Femur (tissue), 1 donor: ENCODE results near the gene SLAMF1.
"Not testable (repeated sequence)": the region's sequence is repeated elsewhere in the genome, so short reads cannot be mapped to it uniquely, and the experiment has no call there.

Experiments used
- DNase-seq: peaks from one replicate; pipeline ENCODE4 v3.0.0-alpha.2; 2017

SLAMF1 gene, protein sequence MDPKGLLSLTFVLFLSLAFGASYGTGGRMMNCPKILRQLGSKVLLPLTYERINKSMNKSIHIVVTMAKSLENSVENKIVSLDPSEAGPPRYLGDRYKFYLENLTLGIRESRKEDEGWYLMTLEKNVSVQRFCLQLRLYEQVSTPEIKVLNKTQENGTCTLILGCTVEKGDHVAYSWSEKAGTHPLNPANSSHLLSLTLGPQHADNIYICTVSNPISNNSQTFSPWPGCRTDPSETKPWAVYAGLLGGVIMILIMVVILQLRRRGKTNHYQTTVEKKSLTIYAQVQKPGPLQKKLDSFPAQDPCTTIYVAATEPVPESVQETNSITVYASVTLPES

DNA sequence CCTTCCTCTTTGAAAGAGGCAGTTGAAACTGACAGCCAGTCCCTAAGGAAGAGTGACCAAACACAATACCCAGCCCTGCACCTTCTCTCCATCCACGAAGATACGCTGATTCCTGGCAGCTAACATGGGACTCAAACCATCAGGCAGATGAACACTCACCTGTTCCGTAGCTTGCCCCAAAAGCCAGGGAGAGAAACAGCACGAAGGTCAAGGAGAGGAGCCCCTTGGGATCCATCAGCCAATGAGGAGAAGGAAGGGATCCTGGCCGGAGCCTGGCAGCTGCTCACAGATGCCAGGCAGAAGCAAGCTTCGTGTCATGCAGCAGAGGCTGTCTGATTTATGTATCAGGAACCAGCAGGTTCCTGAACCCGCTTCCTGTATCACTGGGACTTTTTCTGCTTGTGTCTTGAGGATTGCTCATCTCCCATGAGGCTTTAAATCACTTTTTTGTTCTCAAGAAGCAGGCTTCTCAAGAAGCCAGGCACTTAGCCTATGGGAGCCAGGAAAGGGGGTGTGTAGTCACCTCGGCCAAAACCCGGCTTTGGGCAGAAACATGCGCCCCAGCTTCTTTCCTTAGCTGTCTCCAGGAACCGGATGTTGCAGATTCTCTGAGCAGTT lies at the start of gene SLAMF1:
Gene SLAMF1 (minus strand): TSS at position 334 of the 618 bp plus-strand sequence. CDS start 99 bp downstream, at position 235.
- DNase-seq: no peak

DNA sequence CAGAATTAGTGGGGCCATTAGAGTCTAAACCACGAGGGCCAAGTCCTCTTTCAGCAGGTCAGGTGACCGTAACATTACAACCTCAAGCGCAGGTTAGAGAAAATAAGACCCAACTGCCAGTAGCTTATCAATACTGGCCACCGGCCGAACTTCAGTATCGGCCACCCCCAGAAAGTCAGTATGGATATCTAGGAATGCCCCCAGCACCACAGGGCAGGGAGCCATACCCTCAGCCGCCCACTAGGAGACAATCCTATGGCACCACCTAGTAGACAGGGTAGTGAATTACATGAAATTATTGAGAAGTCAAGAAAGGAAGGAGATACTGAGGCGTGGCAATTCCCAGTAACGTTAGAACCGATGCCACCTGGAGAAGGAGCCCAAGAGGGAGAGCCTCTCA lies 45.5 kb upstream of the SLAMF1 start:
- not testable (repeated sequence) for DNase-seq

DNA sequence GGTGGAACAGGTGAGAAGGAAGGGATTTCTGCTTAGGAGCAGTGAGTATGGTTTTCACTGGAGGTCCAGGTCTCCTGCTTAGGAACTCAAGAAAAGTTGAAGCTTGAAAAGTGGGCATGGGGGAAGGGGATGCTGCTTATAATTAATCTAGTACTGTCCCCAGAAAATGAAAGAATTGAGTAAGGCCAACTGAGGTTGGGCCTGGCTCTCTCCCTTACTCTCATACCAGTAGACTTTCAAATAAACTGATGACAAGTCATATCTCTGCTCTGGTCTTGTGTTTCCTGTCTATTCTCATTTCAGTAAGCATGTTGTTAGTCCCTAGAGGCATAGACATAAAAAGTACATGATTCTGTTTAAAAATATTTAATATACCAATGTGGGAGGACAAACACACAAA lies 38.4 kb upstream of the SLAMF1 start:
- DNase-seq: no peak

DNA sequence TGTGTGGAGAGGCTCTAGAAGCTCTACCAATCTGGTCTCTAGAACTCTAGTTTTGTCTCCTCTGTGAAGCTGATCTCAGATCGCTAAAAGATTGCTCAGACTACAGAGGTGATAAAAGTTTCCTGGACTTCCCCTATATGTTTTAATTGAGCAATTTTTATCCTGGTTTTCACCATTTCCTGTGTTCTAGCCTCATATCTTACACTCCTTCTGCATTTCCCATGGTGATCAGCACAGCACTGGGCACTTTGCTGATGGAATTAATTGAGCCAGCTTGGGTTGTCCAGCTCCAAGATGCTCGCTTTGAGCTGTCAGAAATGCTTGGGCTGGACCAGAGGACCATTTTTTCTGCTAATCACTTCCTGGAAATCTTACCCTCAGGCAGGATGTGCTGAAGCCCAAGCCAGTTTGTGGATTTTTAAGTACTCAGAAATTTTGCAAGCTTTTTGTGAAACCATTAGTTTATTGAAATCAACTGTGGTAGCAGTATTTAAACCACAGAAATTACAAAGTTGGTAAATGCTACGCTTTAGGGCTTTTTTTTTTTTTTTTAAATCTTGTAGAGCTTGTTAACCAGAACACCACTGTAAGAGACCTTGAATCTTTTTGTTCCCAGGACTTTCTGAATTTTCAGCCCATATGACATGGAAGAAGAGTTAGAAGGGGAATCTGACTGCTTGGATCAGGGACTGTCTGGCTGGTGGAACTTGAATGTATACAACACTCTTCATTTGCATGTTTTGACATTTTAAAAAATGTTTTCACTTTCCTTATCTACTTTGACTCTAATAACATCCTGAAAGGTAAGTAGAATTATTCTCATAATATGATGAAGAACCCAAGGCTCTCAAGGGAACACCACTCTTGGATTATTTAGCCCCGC lies 36.4 kb upstream of the SLAMF1 start:
- no peak for DNase-seq

DNA sequence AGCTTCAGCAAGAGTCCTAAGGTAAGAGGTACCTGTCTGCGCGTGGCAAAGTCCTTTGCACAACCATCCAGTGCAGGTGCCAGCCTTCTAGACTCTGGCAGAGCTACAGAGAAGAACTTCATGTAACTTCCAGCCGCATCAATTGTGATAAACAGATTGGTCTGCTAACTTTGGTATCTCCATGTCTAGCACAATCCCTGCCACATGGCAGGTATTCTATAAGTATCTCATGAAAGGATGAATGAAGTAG lies 35.0 kb upstream of the SLAMF1 start:
- DNase-seq: no peak

DNA sequence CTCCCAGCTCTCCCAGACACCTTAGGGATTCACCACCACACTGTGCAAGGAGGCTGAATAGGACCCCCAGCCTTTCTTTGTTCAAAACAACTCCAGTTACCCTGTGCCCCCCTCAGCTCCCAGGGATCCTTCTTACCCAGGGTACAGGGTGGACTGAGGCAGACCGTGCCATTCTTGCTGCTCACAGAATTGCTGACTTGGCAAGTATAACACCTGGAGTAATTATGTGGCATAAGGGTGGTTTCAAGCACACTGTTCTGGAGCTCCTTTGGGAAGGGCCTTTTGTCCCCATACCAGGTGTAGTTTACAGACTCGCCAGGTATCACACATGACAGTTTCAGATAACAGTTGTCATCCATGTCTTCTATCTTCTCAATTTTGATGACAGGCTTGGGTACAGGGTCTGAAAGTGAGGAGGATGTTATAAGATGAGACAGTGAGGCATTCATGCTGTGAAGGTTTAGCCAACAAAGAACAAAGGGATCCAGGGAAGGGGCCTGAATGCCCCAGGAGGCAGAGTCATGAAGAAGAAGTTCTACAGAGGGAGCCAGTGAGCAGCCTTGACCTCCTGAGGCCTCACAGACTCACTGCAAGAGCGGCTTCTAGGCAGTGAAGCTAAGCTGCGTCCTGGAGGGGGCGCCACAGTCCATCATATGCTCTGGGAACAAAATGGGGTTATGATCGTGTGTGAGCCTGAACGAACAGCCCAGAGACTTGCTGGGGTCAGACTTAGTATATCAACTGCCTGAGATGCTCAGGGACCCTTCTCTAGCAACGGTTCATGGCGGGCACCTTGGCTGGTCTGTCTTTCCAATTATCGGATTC lies 34.4 kb upstream of the SLAMF1 start:
- DNase-seq: peak; percentile 70

DNA sequence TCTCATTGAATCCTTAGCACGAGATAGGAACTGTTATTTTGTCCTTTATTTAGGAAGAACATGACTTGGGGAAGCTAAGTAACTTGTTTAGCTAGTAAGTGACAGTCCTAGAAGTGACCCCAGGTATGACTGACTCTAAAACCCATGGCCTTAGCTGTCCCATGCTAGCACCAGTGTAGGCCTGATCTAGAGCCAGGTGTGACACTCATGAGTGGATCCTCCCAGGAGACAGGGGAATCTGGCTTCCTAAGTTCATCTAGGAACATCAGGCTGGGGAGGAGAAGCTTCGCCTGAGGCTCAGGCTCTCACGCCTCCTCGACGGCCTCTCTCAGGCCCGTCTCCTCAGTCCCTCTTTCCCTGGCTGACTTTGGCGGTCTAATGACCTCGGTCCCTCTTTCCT lies 33.6 kb upstream of the SLAMF1 start:
- DNase-seq: no peak

DNA sequence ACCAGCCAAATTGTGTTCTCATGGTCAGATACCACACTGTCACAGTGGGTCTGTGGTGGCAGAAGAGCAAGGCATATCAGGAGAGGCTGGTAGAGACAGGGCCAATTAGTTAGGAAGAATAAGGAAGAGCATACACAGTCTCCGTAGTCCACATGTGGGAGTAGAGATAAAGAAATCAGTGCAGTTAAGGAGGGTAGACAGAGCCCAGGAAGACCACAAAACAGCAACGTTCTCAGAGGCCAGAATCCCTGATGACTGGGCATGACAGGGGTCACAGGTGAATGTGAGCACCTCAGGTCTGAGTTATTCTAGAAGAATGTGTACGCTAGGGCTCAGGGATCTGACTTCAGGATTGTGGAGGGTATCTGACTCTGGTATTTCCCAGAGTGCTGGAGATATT lies 33.0 kb upstream of the SLAMF1 start:
- DNase-seq: no peak

DNA sequence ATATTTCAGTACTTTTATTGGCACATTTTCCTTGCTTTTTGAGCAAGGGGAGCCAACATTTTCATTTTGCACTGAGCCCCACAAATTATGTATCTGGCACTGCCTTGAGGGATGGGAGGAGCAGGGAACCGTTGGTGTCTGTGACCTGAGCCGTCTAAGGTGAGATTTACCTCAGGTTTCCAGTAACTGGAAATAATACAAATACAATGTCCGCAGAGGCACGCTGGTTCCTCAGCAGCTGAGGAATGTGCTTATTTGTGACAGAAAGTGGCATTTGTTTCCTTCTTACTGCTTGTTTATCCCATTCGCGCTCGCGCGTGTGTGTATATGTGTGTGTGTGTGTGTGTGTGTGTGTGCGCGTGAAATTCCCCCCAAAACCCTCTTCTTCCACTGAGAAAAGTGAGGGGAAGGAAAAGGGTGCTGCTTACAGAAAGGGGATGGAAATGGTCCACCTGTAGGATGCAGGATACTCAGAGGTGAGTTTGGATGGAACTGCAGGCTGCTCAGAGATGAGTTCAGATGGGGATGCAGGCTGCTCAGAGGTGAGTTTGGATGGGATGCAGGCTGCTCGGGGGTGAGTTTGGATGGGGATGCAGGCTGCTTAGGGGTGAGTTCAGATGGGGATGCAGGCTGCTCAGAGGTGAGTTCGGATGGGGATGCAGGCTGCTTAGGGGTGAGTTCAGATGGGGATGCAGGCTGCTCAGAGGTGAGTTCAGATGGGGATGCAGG lies 30.2 kb upstream of the SLAMF1 start:
- no peak for DNase-seq

DNA sequence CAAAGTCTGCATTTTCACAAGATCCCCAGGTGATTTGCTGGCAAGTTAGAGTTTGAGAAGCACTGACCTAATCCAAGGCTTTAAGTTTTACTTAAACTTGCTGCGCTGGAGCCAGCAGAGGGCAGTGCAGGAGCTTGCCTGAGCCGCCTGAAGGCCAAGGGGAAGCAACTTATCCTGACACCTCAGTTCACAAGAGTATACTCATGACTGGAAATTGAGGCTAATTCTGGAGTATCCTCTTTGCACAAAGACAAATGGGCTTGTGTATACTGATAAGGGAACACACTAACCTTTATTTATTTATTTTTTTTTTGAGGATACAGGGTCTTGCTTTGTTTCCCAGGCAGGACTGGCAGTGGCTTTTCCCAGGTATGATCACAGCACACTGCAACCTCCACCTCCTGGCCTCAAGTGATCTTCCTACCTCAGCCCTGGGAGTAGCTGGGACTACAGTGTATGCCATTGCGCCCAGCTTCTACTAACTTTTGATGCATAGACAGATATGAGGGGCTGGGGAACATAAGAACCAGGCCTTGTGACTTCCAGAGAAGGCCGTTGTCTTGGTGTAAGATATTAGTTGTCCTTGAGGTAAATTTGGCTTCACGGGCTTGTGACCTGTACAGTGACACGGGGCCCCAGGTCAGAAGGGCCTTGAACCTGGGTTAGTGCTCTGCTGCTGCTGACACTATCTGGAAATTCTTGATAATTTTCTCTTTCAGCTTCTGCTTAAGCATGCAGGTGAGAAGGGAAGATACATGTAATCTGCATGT lies 29.0 kb upstream of the SLAMF1 start:
- peak; percentile 63 for DNase-seq

DNA sequence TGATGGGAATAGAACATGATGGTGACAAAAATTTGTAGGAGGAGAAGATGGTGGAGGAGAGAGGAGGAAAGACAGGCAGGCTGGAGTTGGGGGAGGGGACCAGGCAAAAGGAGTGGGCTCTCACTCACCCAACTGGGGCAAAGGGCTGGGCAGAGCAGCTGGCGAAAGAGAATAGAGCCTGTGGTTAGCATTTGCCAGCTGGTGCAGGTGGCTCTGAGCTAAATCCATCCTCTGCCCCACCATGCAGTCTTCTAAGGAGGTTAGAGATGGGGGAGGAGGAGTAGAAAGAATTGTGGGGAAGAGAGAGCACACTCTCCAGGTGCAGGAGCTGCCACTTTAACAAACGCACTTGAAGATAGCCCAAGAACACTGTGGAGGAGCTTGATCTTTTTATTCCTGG lies 27.6 kb upstream of the SLAMF1 start:
- DNase-seq: no peak

DNA sequence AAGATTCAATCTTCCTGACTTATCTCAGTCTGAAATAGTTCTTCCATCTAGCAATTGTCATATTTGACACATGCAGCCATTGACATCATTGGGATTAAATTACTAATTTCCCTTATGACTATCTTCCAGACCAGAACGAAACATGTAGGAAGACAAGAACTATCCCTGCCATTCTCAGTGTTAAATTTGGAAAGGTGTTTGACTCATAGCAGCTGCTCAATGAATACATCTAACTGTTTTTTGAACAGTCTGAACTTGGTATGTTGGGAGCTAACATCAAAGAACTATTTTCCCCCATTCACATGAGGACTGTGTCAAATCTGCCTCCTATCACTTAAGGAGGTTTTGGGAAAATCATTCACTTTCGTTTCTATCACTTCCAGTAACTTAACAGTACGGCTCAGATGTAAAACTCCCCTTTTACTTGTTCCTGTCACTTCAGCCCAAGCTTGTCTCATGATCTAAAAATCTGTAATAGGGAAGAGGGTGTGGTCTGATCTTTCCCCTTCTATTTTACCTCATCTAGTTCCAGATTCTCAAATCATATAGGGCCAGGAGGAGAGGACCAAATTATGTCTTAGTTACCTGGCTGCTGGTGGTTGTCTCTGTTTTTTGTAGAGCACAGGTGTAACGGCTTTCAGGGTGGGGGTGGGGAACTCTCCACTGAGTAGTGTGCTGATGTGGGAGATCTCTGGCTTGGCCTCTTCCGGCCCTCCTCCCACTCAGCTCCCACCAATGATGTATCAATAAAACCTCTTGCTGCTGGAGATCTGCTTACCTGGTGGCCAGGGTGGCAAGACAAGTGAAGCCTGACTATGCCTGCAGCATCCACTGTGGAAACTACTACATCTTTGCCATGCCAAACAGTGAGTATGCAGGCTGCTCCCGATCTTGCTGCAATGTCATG lies 26.2 kb upstream of the SLAMF1 start:
- DNase-seq: no peak

DNA sequence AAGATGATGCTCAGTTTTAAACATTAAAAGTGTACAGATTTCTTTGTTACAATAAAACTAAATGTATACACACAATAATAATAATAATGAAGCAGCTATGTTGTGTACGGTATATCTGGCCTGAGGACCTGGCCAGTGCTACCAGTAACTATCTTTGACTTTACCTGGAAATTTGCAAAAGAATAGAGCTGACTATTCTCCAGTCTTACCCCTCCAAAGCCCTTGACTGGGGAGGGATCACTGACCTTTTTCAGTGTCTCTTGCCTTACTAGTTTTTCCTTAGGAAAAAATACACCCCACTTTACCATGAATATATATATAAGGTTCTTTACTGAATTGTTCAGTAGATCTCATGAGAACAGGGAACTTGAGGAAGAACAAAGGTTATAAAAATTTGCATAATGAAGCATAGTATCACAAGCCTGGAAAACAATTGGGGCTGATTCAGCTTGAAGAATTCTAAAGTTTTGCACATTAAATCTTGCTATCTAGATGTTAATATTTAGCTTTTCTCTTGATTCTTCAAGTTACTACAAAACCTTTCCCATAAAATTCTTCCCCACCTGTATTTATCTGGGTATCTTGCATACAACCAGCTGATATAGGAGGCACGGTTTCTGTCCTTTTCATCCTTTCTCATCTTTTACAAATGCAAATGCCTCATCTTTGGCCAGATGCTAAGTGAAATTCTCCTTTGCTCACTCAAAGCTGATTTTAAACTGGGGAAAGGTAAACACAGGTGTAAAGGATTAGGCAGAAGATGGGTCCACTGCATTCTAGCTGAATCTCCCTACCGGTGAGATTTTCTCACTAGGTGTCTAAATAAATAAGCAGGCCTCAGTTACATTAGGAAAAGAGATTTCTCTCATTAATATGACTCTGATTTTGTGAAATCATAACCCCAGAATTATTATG lies 25.0 kb upstream of the SLAMF1 start:
- DNase-seq: no peak

DNA sequence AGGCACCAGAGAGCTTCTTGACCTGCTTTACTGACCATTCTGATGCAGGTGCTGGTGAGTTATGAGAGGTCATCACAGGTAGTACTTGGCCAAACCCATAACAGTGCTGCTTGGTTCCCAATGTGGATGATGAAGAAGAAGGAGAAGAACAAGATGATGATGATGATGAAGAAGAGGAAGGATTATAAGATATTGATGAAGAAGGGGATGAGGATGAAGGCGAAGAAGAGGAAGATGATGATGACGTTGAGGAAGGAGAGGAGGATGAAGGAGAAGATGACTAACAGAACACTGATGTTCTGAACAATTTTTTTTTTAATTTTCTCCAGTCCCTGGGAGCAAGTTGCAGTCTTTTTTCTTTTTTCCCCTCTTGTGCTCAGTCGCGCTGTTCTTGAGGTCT lies 23.9 kb upstream of the SLAMF1 start:
- no peak for DNase-seq

DNA sequence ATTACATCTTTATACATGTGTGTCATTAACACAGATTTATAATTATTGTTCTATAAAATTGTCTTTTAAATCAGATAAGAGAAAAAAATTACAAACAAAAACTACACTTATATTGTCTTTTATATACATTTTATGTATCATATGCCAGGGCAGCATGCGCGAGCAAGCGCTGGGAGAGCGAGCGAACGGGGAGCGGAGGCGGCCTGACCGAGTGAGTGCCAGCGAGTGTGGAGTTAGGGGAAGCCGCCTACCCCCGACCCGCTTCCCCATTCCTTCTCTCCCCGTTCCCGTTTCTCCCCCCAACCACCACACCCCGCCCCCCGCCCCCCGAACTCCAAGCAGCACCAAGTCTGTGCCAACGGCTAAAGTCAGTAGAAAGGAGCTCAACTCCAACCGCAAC lies 23.0 kb upstream of the SLAMF1 start:
- no peak for DNase-seq

DNA sequence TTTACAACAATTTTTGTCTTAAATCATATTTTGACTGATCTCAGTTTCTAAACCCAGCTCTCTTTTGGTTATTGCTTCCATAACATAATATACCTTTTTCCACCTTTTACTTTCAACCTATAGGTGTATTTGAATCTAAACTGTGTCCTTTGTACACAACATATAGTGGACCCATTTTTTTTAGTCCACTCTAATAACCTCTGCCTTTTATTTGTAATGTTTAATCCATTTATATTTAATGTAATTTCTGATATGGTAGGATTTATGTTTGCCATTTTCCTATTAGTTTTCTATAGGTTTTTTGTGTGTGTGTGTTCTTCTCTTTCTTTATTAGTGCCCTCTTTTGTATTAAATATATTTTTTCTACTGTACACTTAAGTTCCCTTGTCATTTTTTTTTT lies 22.4 kb upstream of the SLAMF1 start:
- no peak for DNase-seq

DNA sequence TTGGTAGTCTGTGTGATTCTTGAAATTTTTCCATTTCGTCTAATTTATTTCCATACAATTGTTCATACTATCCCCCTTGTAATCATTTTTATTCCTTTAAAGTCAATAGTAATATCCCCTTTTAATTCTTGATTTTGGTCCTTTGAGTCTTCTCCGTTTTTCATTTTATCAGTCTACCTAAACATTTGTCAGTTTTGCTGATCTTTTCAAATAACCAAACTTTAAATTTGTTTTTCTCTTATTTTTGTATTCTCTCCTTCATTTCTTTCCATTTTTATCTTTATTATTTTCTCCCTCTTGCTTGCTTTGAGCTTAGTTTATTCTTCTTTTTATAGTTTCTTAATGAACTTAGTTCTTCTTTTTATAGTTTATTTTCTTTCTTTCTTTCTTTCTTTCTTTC lies 21.1 kb upstream of the SLAMF1 start:
- no peak for DNase-seq

DNA sequence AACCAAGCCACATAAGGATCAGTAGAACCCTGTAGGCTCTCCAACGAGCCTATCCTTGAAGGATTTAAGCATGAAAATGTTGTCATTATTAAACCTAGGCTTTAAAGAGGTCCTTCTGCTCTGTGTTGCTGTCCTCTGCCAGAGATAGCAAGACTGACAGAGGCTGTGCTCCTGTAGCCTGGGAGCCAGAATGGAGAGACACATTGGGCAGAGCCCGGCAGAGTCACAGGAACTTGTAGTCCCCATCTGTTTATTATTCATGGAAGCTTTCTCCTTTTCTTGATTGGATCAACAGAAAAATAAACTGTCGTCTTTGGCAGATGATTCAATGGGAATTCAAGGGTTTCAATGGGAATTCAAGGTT lies 19.2 kb upstream of the SLAMF1 start:
- no peak for DNase-seq

DNA sequence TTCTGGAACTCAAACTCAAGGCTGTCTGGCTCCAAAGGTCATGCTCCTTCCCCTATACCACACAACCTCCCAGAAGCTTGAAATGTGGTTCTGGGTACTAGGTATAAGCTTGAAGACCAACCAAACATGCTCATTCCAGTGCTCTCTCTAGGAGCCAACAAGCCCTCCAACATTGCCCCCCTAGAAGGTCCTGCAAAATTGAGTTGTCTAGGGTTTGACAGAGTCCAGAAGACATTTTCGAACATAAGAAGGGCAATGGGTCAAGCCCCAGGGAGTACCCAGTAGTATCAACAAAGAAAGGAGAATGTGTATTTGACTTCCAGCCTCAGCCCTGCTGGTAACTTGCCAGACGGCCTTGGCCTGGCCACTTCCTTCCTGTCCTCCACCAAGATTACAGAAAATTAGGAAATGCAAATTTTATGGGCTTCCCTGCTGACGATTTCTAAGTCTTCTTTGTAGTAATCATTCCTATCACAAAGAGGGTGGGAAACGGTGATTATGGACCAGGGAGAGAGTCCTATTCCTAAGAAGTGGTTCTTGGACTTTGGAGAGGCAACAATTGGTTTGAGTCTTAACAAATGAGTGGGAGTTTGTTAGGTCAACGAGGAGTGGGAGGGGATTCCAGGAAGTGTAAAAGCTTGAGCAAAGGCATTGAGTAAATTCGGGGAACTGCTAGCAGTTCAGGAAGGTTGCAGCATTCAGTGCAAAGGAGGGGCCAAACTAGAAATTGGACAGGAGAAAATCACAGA lies 18.7 kb upstream of the SLAMF1 start:
- no peak for DNase-seq
